CD4-positive, alpha-beta T cell treated with Interferon gamma for 1 hour (primary cell): ENCODE results near the gene TIPARP.

Experiments
- DNase-seq: peaks from one replicate; pipeline ENCODE4 v3.0.0-alpha.2; 2020

TIPARP gene

GRCh38 chr3:156674046-156674910 is at the start of gene TIPARP:
Gene TIPARP (plus strand): TSS chr3:156674590. CDS start chr3:156677698, 3,108 bp downstream.
- DNase-seq, result peak; percentile 99

- no peak for DNase-seq
Measured at GRCh38 chr3:156626104-156626503, 48.3 kb upstream of the TIPARP start.

- DNase-seq, result no peak
Measured at GRCh38 chr3:156627946-156628569, 46.3 kb upstream of the TIPARP start.

- no peak for DNase-seq
Measured at GRCh38 chr3:156628836-156629618, 45.4 kb upstream of the TIPARP start.

GRCh38 chr3:156630081-156630772 is 44.2 kb upstream of the TIPARP start:
- no peak for DNase-seq

GRCh38 chr3:156630773-156631093 is 43.7 kb upstream of the TIPARP start:
- DNase-seq, result no peak

- DNase-seq, result no peak
Measured at GRCh38 chr3:156631323-156631722, 43.1 kb upstream of the TIPARP start.

GRCh38 chr3:156632601-156633000 is 41.8 kb upstream of the TIPARP start:
- DNase-seq, result no peak

- DNase-seq, result no peak
Measured at GRCh38 chr3:156633335-156633734, 41.1 kb upstream of the TIPARP start.

GRCh38 chr3:156635034-156635433 is 39.4 kb upstream of the TIPARP start:
- DNase-seq, result no peak

GRCh38 chr3:156635973-156636372 is 38.4 kb upstream of the TIPARP start:
- DNase-seq, result no peak

- DNase-seq, result no peak
Measured at GRCh38 chr3:156637480-156638022, 36.8 kb upstream of the TIPARP start.

GRCh38 chr3:156638271-156638670 is 36.1 kb upstream of the TIPARP start:
- no peak for DNase-seq

GRCh38 chr3:156639414-156640023 is 34.9 kb upstream of the TIPARP start:
- no peak for DNase-seq

GRCh38 chr3:156641618-156641975 is 32.8 kb upstream of the TIPARP start:
- no peak for DNase-seq

GRCh38 chr3:156642750-156643728 is 31.4 kb upstream of the TIPARP start:
- no peak for DNase-seq

- peak; percentile 60 for DNase-seq
Measured at GRCh38 chr3:156643729-156644389, 30.5 kb upstream of the TIPARP start.

GRCh38 chr3:156644958-156645357 is 29.4 kb upstream of the TIPARP start:
- DNase-seq, result no peak

GRCh38 chr3:156646958-156647357 is 27.4 kb upstream of the TIPARP start:
- DNase-seq, result no peak

GRCh38 chr3:156648086-156648485 is 26.3 kb upstream of the TIPARP start:
- no peak for DNase-seq

- DNase-seq, result no peak
Measured at GRCh38 chr3:156649681-156650080, 24.7 kb upstream of the TIPARP start.
